ENCODE results near the gene WASHC4. TPM values are rescaled to one million over a fixed set of nuclear protein-coding genes. Genes with fewer than 3 reads are reported as not detected.

Gene WASHC4
- total RNA-seq (10 to 100 TPM; 37.6 to 59.1 TPM), polyA plus RNA-seq (10 to 100 TPM; 11.5 to 27.7 TPM)

- Histone ChIP-seq H3K9ac (ENCODE audit: low read depth in 1 of 2, low read length in 2 of 2) (peak within 1 kb of the TSS; percentile 76 to 98), H3K4me3 (ENCODE audit: low read depth in 1 of 3, low read length in 3 of 3) (peak within 1 kb of the TSS; percentile 79 to 92 (median 90)), H3K27me3 (ENCODE audit: control insufficient read depth in 4 of 4, insufficient read depth in 4 of 4, low read length in 3 of 4) (no peaks in the 10 kb centered on the region), H3K36me3 (ENCODE audit: control insufficient read depth in 4 of 4, insufficient read depth in 3 of 4, low read depth in 1 of 4, low read length in 3 of 4) (peaks cover 0 to 4% (median 0%) of the 10 kb centered on the region in 4 donors), H3K9me3 (ENCODE audit: control insufficient read depth in 4 of 4, low read length in 3 of 4) (no peaks in the 10 kb centered on the region), H3K4me1 (ENCODE audit: control insufficient read depth in 4 of 4, insufficient read depth in 4 of 4, low read length in 3 of 4) (peaks cover 7 to 26% (median 22%) of the 10 kb centered on the region in 4 donors), H3K27ac (ENCODE audit: low read depth in 1 of 2, low read length in 2 of 2) (peak within 1 kb of the TSS; percentile 96 to 97)
- DNase-seq (ENCODE audit: low spot score): peak; percentile 94
- under 1% methylated on average over 85 of the region's 85 CpGs for WGBS
- TF ChIP-seq FOXA2 (IDR thresholded peaks at IDR 0.05) (no peak), CTCF (IDR thresholded peaks at IDR 0.05; ENCODE audit: low read depth, low read length, missing input control) (no peak), ATF3 (IDR thresholded peaks at IDR 0.05) (no peak), GABPA (IDR thresholded peaks at IDR 0.05 in 1 of 2, conservative IDR thresholded peaks at IDR 0.05 in 1 of 2) (peak; percentile 23 to 80), HNF4A (conservative IDR thresholded peaks at IDR 0.05) (no peak), SP1 (IDR thresholded peaks at IDR 0.05) (no peak), MAX (IDR thresholded peaks at IDR 0.05) (no peak), NR2F2 (IDR thresholded peaks at IDR 0.05) (no peak), RAD21 (IDR thresholded peaks at IDR 0.05) (no peak), REST (IDR thresholded peaks at IDR 0.05) (no peak), TAF1 (conservative IDR thresholded peaks at IDR 0.05) (peak; percentile 80), HNF4G (IDR thresholded peaks at IDR 0.05) (no peak), YY1 (IDR thresholded peaks at IDR 0.05) (peak; percentile 97), FOXA1 (IDR thresholded peaks at IDR 0.05) (no peak), EGR1 (IDR thresholded peaks at IDR 0.05; ENCODE audit: low read depth in 2 of 2) (peak in 1 of 2 donors; percentile 8), RXRA (IDR thresholded peaks at IDR 0.05) (no peak), ZBTB33 (IDR thresholded peaks at IDR 0.05) (peak; percentile 56), JUND (IDR thresholded peaks at IDR 0.05) (no peak)
Observed at GRCh38 chr12:105107494-105108371, at the start of gene WASHC4. Gene WASHC4 (plus strand): TSS chr12:105107731. CDS start chr12:105107801, 70 bp downstream.
